HepG2 (cell line): ENCODE data around the gene ARHGAP22. TPM values are rescaled to one million over a fixed set of nuclear protein-coding genes. Genes with fewer than 3 reads are reported as not detected.

Source experiments
- ATAC-seq: fragments of 200-7000 bp; cut with Tn5 transposase; 3 replicates; pipeline ENCODE4 v1.9.1; 2020; ENCODE audit warnings: mild to moderate bottlenecking, moderate library complexity
- BruUV-seq: library from RNA; stranded (reverse); fragments of 400-500 nt; replicated peaks from 2 replicates; lab custom pipeline; 2021; lab: Mats Ljungman, UMichigan
- CTCF ChIA-PET: fragments of 300-600 bp; formaldehyde crosslinking; extraction: SDS; loops from one replicate; lab custom pipeline; 2021; ENCODE audit warnings: low total read pairs, inconsistent platforms, low intra/inter-chr PET ratio; lab: Yijun Ruan, JAX
- POLR2A ChIA-PET: fragments of 350-600 bp; sonication (Branson Sonifier 250); formaldehyde crosslinking; loops from one replicate; lab custom pipeline; 2020; ENCODE audit warnings: antibody characterized with exemption, inconsistent platforms; lab: Yijun Ruan, JAX
- DNase-seq: peaks from one replicate; pipeline ENCODE4 v3.0.0-alpha.2; 2015; ENCODE audit warnings: low spot score
- FAIRE-seq: peaks from 3 replicates; lab custom pipeline; 2011; peaks lifted over from hg19 to GRCh38; lab: Jason Lieb, UNC
- H2AFZ ChIP-seq: one replicate; pipeline ENCODE4 v1.6.1; 2011; ENCODE audit warnings: low read length, inconsistent platforms
- H3K27ac ChIP-seq: fragments of 300-600 bp; 3 replicates; pipeline ENCODE4 v1.8.0; 2011; ENCODE audit warnings: mixed run types, mild to moderate bottlenecking, mixed read lengths, low read length, inconsistent platforms; ENCODE audit not compliant: insufficient read depth; ENCODE audit errors: extremely low read length
- H3K27me3 ChIP-seq, 2 experiments: fragments of 200-600 bp in 1 of 2; 2 replicates in 1 of 2; 3 replicates in 1 of 2; pipeline versions ENCODE4 v1.6.0 to v1.8.0; 2011; ENCODE audit warnings: low read length in 2 of 2, mild to moderate bottlenecking in 2 of 2, moderate library complexity in 2 of 2, inconsistent platforms in 1 of 2; ENCODE audit not compliant: insufficient read depth in 2 of 2, control insufficient read depth in 1 of 2
- H3K36me3 ChIP-seq, 2 experiments: fragments of 200-600 bp in 1 of 2; replicated peaks in 1 of 2; 2 replicates in 1 of 2; 3 replicates in 1 of 2; pipeline versions ENCODE4 v1.5.1 to v1.8.0; 2011; ENCODE audit warnings: low read length in 2 of 2, inconsistent platforms in 1 of 2; ENCODE audit not compliant: insufficient read depth in 2 of 2, control insufficient read depth in 1 of 2
- H3K4me1 ChIP-seq: 2 replicates; pipeline ENCODE4 v1.5.1; 2012; ENCODE audit warnings: low read length, inconsistent platforms; ENCODE audit not compliant: insufficient read depth
- H3K4me2 ChIP-seq: 2 replicates; pipeline ENCODE4 v1.6.0; 2011; ENCODE audit warnings: low read depth, low read length, inconsistent platforms
- H3K4me3 ChIP-seq, 3 experiments: fragments of 200-600 bp in 1 of 3; sonication (generic), shearing (Covaris generic) in 1 of 3; replicated peaks in 1 of 3; 2 replicates each; pipeline ENCODE4 v1.5.1; 2011 to 2016; ENCODE audit warnings: low read length in 3 of 3, inconsistent platforms in 2 of 3, low read depth in 2 of 3, mild to moderate bottlenecking in 2 of 3, control low read depth in 1 of 3, mixed read lengths in 1 of 3; ENCODE audit not compliant: insufficient read depth in 1 of 3
- H3K79me2 ChIP-seq: one replicate; pipeline ENCODE4 v1.6.1; 2011; ENCODE audit warnings: low read length, inconsistent platforms; ENCODE audit not compliant: insufficient read depth
- H3K9ac ChIP-seq: 2 replicates; pipeline ENCODE4 v1.6.0; 2011; ENCODE audit warnings: mild to moderate bottlenecking, low read depth, low read length, inconsistent platforms; ENCODE audit not compliant: insufficient read depth
- H3K9me3 ChIP-seq: 2 replicates; pipeline ENCODE4 v1.5.1; 2012; ENCODE audit warnings: mild to moderate bottlenecking, low read length
- H4K20me1 ChIP-seq: 2 replicates; pipeline ENCODE4 v1.6.0; 2011; ENCODE audit warnings: inconsistent platforms, mild to moderate bottlenecking, low read length, moderate library complexity; ENCODE audit not compliant: insufficient read depth
- CHD2 ChIP-seq: IDR thresholded peaks from 2 replicates; pipeline ENCODE4 v1.6.1; 2011; ENCODE audit warnings: low read depth, low read length, improper control_type of control experiment
- MNT ChIP-seq: fragments of 450-650 bp; IDR thresholded peaks from 2 replicates; pipeline ENCODE4 v1.6.1; 2016
- TFDP2 ChIP-seq: sonication (generic); formaldehyde crosslinking; IDR thresholded peaks from 2 replicates; pipeline ENCODE4 v1.4.0; 2020; ENCODE audit warnings: missing genetic modification reagents
- ZNF253 ChIP-seq: sonication (generic); formaldehyde crosslinking; IDR thresholded peaks from 2 replicates; pipeline ENCODE4 v1.8.0; 2022; ENCODE audit warnings: mild to moderate bottlenecking, missing genetic modification reagents, borderline replicate concordance
- ZNF460 ChIP-seq: sonication (generic); formaldehyde crosslinking; IDR thresholded peaks from 2 replicates; pipeline ENCODE4 v1.5.1; 2020; ENCODE audit warnings: missing genetic modification reagents, mild to moderate bottlenecking, borderline replicate concordance
- WGBS: methylation state at CpG from one replicate; pipeline ENCODE4 v1.1.6; 2017; ENCODE audit warnings: low lambda C conversion rate; 5-methylcytosine and 5-hydroxymethylcytosine counted together
- in situ Hi-C: cut with HindIII; loops from 2 replicates; pipeline ENCODE4 v1.10.0; 2017; ENCODE audit warnings: low pct_unique_long_range_greater_than_20kb; ENCODE audit not compliant: extremely low pct_ligation_motif_present
- intact Hi-C: fragments of 100-400 bp; cut with micrococcal nuclease; formaldehyde crosslinking; loops from one replicate; pipeline ENCODE4 v1.10.0; 2022; ENCODE audit not compliant: unreplicated experiment
- polyA plus RNA-seq, 8 experiments: library from polyadenylated mRNA; depleted of rRNA in 3 of 8; stranded (reverse) in 7 of 8; unstranded in 1 of 8; fragments of >200 nt; fragmentation: Illumina TruSeq in 4 of 8; extraction: Trizol in 4 of 8; gene quantifications; 2 replicates each; pipeline versions ENCODE4 v1.2.1 to v1.2.3, GENCODE V29; 2011 to 2016; ENCODE audit warnings: low read depth in 4 of 8, missing spikeins in 1 of 8, mixed read lengths in 1 of 8; ENCODE audit not compliant: insufficient read depth in 1 of 8
- total RNA-seq, 5 experiments: library from RNA; depleted of rRNA; stranded (reverse); fragments of >200 nt; fragmentation: Illumina TruSeq; extraction: Trizol; gene quantifications; 2 replicates each; pipeline ENCODE4 v1.2.3, GENCODE V29; 2016; ENCODE audit warnings: low read depth in 1 of 5

Gene ARHGAP22
- total and polyA plus RNA-seq, 2 of the 13 experiments (the other 11 are each of a cell fraction or from before 2014, with no cell fraction given) = 0.08 to 0.38 TPM

DNA sequence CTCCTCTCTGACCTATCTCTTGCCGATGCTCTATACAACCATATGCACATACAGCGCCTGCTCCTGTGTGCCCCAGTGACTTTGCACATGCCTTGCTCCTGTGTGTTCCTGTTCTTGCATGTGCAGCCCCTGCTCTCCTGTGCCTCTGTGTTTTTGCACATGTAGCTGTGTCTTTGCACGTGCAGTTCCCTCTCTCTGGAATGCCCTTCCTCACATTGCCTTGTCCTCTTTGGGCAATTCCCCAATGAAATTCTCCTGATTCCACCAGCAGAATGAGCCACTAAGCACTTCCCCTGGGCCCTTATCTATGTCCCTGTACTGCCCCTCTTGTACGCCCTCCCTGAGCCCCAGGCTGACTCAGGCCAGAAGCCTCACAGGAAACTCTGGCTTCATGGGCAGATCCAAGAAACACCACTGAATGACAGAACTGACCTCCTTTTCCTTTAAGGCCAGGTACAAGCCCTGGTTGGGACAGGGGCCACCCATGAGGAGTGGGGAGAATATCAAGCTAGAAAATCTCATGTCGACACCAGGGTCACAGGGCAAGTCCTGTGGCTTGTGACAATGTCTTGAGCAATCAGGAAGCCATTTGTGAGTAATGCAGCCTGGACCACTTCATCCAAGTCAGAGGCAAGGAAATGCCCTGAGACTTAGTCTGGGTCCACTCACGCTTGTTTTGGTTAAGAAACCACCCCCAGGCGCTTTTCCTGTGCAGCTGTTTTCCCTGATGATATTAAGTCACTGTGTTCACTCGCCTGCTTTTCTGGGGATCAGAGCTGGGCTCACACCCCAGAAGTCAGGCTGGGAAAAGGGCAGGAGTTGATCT is 1.9 kb upstream of the ARHGAP22 start:
- in situ Hi-C loops (no loop called here), intact Hi-C loops (no loop called here)
- POLR2A ChIA-PET = no interaction called here
- H3K4me1 ChIP-seq = no peaks in the 10 kb centered on the region
- no peak overlapping the region for H3K4me2 ChIP-seq
- H2AFZ ChIP-seq = no peak overlapping the region
- FAIRE-seq (no peak), ATAC-seq (no peak), DNase-seq (no peak)
- no peak overlapping the region for H3K27ac ChIP-seq
- H3K27me3 ChIP-seq = peaks cover 0 to 10% of the 10 kb centered on the region in 2 experiments; a peak in 1 of 5 replicates
- H4K20me1 ChIP-seq = no peaks in the 10 kb centered on the region
- H3K9me3 ChIP-seq = no peaks in the 10 kb centered on the region
- H3K4me3 ChIP-seq = no peak overlapping the region
- CTCF ChIA-PET = no interaction called here
- H3K9ac ChIP-seq = no peak overlapping the region
- TF ChIP-seq CHD2 (no peak), ZNF460 (CRISPR knock-in tag) (no peak), MNT (peak; percentile 79), ZNF253 (CRISPR knock-in tag) (no peak), TFDP2 (CRISPR knock-in tag) (no peak)
- no TSS peak for BruUV-seq
- H3K79me2 ChIP-seq = no peaks in the 10 kb centered on the region
- no peaks in the 10 kb centered on the region for H3K36me3 ChIP-seq
- WGBS = 4% methylated on average over 6 of the region's 8 CpGs
